ENCODE data around the gene FKBP9. TPM values are rescaled to one million over a fixed set of nuclear protein-coding genes. Genes with fewer than 3 reads are reported as not detected.
"Not testable (repeated sequence)": the region's sequence is repeated elsewhere in the genome, so short reads cannot be mapped to it uniquely, and the experiment has no call there.

FKBP9 gene
- total RNA-seq, 1 experiment from 2014 or later: 87.3 TPM

DNA sequence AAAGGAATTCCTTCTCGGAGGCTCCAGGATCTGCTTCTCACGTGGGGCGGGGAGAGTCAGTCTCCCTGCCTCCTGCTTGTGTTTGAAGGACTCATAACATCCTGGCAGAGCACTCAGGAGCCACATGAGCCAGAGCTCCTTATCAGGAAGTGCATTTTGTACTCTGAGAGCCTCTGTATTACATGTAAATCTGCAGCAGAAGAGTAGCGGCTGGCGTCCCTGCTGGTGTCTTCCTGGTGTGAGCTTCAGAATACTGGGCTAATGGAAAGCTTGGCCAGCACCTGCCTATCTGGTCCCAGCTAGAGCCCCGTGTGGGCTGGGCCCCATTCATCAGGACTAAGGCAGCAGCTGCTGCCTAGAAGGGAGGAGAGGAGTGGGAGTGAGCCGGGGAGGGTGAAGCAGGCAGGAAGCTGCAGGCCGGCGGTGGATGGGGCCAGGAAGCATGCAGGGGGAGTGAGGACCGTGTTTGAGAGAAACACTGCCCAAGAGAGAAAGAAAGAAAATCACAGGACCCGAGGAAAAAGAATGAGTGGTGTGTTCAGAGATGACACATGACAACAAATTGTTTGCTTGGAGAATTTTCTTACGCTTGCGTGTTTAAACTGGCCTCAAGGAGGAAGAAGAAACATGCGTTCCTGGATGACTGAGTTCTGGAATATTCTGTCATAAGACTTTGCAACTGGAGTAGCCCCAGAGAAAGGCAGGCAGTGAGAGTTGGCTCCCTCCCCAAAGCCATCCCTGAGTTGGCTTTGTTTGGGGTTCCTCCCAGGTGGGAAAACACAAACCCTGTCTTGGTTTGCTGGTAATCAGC is 41.3 kb downstream of the FKBP9 start:
- in situ Hi-C loops (cut with HindIII; ENCODE audit: low sequenced_read_pairs): not testable (repeated sequence)
- DNase-seq (ENCODE audit: low spot score): peak; percentile 7

DNA sequence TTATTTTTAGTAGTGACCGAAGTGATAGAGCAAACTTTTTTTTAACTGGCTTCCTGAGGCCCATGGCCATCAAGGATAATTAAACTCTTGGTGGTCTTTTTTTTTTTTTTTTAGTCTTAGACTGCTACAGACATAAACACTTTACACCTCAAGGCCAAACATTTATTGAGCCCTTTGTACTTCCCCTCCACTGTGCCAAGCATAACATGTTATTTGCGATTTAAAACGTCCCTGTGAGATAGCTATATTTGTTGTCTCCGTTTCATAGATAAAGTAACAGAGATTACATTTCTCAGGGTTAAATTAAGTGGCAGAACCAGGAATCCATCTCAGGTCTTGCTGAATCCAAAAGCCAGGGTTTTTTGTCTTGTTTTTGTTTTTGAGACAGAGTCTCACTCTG is 42.1 kb downstream of the FKBP9 start:
- in situ Hi-C loops (cut with HindIII; ENCODE audit: low sequenced_read_pairs); DNase-seq (ENCODE audit: low spot score): not testable (repeated sequence)

DNA sequence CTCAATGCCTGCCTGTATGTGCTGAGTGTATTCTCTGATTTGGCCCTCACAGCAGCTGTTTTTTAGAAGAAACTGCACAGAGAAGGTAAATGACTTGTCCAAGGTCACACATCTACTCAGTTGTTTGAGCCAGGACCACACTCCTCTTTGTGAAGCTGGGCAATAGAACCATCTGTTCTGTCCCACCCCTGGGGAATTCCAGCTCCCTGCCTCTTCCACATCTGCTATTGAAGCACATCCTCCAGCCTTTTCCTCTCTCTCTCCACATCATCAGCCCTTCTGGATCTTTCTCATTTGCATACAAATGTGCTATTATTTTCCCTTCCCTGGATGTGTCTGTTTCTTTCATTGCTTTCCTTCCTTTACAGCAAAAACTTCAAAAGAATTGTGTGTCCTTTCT is 45.9 kb downstream of the FKBP9 start:
- in situ Hi-C loops (cut with HindIII; ENCODE audit: low sequenced_read_pairs); DNase-seq (ENCODE audit: low spot score): not testable (repeated sequence)

DNA sequence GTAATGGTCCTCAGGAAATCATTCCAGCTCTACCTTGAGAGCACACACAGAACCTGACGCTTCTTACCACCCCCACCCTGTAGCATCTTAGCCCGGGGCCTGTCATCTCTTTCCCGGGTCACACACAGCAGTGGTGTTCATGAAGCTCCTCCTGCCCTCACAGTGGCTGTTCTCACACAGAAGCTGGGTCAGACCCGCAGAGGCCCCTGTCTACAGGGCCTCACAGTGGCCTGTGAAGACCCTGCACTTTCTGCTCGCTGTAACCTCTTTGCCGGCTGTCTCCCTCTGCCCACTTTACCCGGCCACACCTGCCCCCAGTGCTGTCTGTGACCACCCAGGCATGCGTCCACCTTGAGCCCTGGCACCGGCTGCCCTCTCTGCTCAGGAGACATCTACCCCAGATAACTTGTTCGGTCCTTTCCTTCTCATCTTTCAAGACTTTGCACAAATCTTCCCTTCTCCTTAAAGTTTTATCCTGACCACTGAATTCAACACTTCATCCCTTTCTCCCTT is 46.9 kb downstream of the FKBP9 start:
- DNase-seq (ENCODE audit: low spot score); in situ Hi-C loops (cut with HindIII; ENCODE audit: low sequenced_read_pairs): not testable (repeated sequence)

DNA sequence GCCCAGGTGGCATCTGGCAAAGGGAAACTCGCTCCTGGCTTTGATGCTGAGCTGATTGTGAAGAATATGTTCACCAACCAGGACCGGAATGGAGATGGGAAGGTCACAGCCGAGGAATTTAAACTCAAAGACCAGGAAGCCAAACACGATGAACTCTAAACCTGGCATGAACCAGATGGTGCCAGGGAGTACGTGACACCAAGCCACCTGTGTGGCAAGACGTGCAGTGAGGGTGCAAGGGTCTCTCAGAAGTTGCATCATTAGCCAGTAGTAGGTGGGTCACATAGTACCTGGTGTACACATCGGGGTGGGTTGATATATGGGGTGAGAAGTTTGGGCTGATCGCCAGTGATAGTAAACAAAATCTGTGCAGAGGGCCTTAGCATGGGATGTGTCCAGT is 48.0 kb downstream of the FKBP9 start:
- DNase-seq (ENCODE audit: low spot score); in situ Hi-C loops (cut with HindIII; ENCODE audit: low sequenced_read_pairs): not testable (repeated sequence)

DNA sequence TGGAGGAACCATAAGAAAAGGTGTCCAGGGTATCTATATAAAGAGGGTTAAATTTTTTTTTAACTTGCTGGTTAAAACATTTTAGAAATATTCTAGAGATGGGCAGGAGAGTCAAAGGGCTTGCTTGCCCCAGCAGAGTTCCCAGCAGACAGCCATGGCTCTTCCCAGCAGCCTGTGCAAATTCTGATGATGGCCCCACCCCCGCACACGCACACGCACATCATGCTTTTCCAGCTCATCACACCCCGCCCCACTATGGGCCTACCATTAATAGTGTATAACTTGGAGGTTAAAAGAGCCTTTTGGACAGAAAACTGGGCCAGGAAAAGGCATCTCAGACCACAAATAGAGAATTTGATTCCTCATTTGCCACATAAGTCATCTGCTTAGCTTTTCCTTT is 48.5 kb downstream of the FKBP9 start:
- in situ Hi-C loops (cut with HindIII; ENCODE audit: low sequenced_read_pairs); DNase-seq (ENCODE audit: low spot score): not testable (repeated sequence)

DNA sequence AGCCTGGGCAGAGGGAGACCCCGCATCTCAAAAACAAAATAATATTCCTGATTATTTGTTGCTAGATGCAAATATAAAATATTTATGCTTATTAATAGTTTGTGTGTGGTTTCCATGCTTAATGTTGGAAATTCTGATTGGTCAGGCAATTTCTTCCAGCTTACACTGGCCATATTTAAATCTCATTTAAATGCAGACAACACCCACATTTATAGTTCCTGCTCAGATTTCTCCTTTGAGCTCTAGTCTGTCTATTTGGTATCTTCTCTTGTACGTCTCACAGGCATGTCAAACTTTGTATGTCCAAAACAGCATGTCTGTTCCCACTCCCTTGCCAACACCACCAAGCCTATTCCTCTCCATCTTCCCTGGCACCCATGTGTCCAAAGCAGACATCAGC is 52.5 kb downstream of the FKBP9 start:
- in situ Hi-C loops (cut with HindIII; ENCODE audit: low sequenced_read_pairs): no loop called here
- no peak for DNase-seq (ENCODE audit: low spot score)

DNA sequence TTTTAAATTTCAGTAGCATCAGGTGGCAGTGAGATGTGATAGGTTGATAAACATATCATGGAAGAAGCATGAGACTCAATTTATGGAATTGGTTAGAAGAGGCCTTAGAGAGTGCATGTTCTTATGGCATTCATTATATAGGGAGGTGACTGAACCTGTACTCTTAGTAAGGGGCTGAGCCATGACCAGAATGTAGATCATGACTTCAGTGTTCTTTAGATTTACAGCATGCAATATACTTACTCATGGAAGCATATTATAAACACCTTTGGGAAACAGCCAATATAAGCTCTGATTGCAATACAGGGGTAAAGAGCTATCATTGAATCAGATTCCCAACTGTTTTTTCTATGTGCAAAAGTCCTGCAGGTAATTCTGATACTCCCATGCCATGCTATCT is 55.1 kb downstream of the FKBP9 start:
- in situ Hi-C loops (cut with HindIII; ENCODE audit: low sequenced_read_pairs): no loop called here

DNA sequence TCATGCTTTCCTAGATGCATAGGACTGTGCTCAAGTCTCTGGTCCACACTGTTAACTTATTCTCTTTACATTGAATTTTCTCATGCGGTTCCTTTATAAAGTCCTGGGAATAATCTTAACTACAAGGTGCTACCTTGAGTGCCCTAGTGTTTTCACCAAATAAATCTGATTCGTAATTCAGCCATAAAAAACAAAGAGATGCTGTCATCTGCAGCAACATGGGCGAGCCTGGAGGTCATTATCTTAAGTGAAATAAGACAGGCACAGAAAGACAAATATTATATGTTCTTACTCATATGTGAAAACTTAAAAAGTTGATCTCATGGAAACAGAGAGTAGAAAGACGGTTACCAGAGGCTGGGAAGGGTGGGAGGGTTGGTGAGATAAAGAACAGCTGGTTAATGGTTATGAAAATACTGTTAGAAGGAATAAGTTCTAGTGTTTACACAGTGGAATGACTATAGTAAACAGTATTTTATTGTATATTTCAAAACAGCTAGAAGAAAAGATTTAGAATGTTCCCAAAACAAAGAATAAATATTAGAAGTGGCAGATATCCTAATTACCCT is 67.0 kb downstream of the FKBP9 start:
- no peak for DNase-seq (ENCODE audit: low spot score)
- in situ Hi-C loops (cut with HindIII; ENCODE audit: low sequenced_read_pairs): no loop called here

More for the DNA sequence above, 55.1 kb downstream of the FKBP9 start:
- DNase-seq (ENCODE audit: low spot score): no peak

DNA sequence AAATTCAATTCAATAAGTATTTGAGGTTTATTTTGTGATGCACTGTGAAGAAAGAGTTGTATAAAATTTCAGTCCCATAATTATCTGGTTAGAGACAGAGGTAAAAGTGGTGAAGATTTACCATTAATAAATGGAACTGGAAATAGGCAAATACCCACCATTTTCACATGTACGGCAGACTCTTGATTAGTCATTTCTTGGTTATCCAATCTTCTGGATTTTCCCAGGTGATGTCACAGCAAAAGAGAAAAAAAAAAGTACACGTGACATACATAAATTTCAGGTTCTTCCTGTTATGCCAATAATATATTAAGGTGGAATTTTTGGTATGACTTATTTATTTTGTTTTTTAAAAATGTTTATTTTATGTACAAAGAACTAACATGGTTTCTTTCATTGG is 78.5 kb downstream of the FKBP9 start:
- DNase-seq (ENCODE audit: low spot score): no peak
- in situ Hi-C loops (cut with HindIII; ENCODE audit: low sequenced_read_pairs): no loop called here

DNA sequence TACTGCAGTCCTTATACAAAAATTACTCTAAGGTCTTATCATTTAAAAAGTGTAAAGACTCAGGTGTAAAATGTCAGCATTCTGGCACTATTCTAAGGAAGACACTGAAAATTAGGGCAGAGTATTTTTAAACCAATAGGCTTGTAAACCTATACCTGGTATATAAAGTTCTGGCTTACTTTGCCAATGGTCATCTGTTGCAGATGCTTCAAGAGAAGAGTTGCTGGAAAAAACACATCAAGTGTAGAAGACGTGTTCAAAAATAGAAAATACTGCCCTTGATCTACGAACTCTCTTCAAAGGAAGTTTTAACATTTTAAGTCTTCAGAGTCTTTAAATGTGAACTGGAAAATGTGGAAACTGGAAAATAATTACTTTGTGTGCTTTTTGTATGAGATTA is 81.4 kb downstream of the FKBP9 start:
- in situ Hi-C loops (cut with HindIII; ENCODE audit: low sequenced_read_pairs): no loop called here
- no peak for DNase-seq (ENCODE audit: low spot score)

DNA sequence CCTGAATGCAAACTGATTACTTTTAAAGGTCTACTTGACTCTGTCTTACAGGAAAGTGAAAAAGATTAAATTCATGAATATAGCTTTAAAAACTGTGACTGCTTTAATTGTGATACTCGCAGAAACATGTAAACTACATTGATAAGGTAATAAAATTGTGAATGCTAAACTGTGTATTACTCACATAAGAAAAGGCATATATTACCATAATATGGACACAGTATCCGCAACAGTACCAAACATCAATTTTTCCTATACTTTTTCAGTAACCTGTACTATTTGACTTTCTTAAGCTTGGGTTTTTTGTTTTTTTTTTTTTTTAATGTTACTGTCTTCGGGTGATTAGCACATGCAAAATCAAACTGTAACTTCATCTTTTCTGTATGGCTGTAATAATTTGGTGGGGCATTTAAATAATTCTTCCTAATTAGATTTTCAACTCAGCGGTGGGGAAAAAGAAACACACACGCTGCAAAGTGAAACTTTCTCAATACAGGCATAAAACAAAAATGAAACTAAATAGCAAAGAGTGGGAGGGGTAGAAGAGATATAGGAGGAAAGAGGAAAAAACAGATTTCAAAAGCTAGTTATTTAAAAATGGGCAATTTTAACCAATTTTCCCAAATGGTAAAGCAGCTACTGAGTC is 82.1 kb downstream of the FKBP9 start:
- in situ Hi-C loops (cut with HindIII; ENCODE audit: low sequenced_read_pairs): no loop called here
- no peak for DNase-seq (ENCODE audit: low spot score)

DNA sequence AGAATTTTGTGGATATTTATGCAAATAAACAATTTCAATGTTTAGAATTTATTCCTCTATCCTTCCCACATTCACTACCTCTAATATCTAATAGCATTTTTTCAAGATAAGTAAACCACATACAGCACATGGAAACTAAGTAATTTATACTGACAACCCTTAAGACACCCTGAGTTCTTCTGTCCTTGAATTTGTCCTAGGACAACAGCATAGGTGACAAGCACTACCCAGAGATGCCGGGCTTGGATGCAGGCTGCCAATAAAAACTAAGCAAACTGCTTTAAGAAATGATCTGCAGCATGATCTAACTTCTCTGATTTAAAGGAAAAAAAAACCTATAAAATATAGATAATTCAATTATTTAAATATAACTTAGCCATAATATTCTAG is 82.7 kb downstream of the FKBP9 start:
- in situ Hi-C loops (cut with HindIII; ENCODE audit: low sequenced_read_pairs): no loop called here
- no peak for DNase-seq (ENCODE audit: low spot score)

DNA sequence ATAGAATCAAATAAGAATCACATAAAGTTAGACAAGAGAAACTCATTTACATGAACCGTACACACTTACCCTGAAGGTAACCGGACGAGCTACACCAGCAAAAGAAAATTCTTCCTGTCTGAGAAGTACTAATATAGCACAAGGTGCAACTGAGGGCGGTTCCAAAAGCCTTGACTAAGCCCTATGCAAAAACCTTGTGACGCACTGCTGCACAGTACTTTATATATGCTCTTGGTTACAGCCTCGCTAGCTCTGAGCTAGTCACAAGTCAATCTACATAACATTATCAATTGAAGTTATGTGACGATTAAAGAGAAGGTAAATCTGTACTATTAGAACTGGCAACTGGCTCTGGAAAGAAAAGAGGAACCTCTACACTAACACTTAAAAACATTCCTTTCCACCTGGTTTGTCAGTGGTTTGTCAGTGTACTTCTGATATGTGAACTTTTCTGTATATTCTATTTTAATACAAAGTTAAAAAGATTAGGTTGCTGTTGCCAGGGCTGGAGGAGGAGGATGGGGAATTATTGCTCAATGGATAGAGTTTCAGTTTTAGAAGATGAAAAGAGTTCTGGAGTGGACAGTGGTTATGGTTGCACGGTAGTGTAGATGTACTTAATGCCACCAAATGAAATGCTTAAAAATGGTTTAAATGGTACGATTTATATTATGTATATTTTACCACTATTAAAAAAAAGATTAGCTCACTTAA is 83.7 kb downstream of the FKBP9 start:
- no peak for DNase-seq (ENCODE audit: low spot score)
- in situ Hi-C loops (cut with HindIII; ENCODE audit: low sequenced_read_pairs): no loop called here

DNA sequence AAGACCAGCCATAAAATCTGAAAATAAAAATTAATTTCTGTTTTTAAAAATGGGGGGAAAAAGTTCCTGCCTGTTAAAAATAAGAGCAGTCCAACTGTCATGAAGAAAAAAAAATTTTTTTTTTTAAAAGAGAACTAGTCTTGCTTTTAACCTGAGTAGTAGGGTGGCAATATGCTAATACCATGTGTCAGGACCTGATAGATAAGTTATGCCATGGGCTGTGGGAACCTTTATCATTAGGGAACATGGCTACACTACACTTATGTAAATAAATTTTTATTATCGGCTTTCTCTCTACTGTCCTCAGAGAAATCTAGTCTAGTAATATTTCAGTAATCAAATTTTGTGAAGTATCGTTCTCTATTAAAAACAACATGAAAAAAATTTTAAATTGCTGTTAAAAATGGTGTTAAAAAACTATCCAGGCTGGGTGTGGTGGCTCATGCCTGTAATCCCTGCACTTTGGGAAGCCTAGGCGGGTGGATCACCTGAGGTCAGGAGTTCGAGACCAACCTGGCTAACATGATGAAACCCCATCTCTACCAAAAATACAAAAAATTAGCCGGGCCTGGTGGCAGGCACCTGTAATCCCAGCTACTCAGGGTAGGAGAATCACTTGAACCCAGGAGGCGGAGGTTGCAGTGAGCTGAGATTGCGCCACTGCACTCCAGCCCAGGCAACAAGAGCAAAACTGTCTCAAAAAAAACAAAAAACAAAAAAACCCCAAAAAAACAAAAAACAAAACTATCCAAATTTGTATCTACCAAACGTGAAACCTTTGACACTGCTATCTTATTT is 84.6 kb downstream of the FKBP9 start:
- in situ Hi-C loops (cut with HindIII; ENCODE audit: low sequenced_read_pairs): no loop called here

DNA sequence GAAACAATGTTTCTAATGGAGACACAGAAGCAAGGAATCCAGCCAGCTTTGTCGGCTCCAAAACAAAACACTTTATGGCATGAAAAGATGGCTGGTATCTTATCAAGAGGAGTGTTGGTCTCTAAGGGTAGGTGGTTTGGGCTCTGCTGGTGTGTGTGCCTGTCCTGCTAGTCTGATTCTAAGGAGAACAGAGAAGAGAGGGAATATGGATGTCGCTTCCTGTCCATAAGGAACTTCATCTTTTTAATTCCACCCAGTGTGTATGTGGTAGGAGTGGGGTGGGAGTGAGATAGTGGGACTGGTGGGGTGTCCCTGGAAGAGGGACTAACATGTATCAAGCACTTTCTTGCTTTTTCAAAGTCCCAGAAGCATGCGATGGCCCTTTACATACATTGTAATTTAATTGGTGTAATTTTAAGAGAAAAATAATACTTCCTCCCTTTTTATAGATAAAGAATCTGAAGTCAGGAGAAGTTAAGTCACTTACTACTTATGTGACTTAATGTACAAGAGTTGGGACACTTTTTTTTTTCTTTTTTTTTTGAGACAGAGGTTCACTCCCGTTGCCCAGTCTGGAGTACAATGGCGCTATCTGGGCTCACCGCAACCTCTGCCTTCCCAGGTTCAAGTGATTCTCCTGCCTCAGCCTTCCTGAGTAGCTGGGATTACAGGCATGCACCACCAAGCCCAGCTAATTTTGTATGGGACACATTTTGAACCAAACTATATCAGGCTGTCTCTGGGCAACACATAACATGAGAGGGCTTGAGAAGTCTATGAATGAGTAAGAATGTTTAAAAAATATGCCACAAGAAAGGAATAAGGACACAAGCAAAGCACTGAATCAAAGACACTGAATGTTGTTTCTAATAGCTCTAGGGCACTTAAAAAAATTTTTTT is 86.5 kb downstream of the FKBP9 start:
- in situ Hi-C loops (cut with HindIII; ENCODE audit: low sequenced_read_pairs): no loop called here
- no peak for DNase-seq (ENCODE audit: low spot score)

More for the DNA sequence above, 84.6 kb downstream of the FKBP9 start:
- no peak for DNase-seq (ENCODE audit: low spot score)

DNA sequence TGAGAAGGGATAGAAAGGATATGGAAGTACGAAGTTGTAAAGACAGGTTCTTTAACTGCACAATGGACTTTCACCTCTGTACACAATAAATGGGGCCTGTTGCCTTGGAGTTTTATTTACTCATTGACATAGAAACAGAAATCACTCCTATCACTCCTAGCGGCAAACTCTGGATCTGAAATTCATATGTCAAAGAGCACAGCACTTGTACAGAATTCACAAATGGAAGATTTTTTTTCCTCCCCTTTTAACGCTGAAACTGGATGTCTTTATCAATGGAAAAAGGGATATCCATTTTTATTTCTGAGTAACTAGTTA is 87.1 kb downstream of the FKBP9 start:
- DNase-seq (ENCODE audit: low spot score): no peak
- in situ Hi-C loops (cut with HindIII; ENCODE audit: low sequenced_read_pairs): no loop called here

DNA sequence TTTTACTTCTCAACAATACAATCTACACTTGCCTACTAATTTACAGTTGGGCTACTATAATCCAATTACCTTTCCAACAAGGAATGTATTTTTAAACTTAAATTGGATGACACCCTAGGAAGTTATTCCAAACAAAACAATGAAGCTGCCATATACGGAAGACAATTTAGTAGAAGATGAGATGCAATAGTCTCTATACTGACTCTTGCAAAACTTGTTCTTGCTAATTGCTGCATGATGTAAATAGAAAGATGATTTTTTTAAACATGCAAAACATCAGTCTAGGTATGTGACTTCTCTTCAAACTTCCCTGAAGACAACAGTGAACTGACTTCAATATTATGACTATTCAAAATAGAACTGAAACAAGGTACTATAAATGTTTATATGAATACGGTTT is 87.7 kb downstream of the FKBP9 start:
- in situ Hi-C loops (cut with HindIII; ENCODE audit: low sequenced_read_pairs): no loop called here
- no peak for DNase-seq (ENCODE audit: low spot score)

Measured in G401 (cell line).